Activated CD8-positive, alpha-beta memory T cell treated with anti-CD3 and anti-CD28 coated beads, Interleukin-2, amount 50 U/mL, for 4 hours (primary cell): Measurements from ENCODE around the gene H2AZ2.
A peak's percentile ranks its signal among the peaks of the same experiment; 100 is the strongest.
"Not testable (repeated sequence)": the region's sequence is repeated elsewhere in the genome, so short reads cannot be mapped to it uniquely, and the experiment has no call there.

Experiments used
- DNase-seq: peaks from one replicate; pipeline ENCODE4 v3.0.0-alpha.2; 2020

H2AZ2 gene

GRCh38 chr7:44811093-44811492, 36.8 kb downstream of the H2AZ2 start:
- DNase-seq: no peak

DNA sequence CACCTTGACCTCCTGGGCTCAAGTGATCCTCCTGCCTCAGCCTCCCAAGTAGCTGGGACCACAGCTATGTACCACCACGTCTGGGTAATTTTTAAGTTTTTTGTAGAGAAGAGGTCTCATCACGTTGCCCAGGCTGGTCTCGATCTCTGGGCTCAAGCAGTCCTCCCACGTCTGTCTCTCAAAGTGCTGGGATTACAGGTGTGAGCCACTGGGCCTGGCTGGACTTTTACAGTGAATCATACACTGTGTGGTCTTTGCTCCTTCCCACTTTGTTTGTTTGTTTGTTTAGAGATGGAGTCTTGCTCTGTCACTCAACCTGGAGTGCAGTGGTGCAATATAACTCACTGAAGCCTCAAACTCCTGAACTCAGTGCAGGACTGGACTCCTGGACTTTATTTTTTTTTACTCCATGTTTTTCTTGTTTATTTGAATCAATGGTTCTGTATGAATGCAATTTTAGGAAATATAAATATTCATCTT, 38.9 kb downstream of the H2AZ2 start:
- no peak for DNase-seq

GRCh38 chr7:44805950-44806349, 41.9 kb downstream of the H2AZ2 start:
- no peak for DNase-seq

DNA sequence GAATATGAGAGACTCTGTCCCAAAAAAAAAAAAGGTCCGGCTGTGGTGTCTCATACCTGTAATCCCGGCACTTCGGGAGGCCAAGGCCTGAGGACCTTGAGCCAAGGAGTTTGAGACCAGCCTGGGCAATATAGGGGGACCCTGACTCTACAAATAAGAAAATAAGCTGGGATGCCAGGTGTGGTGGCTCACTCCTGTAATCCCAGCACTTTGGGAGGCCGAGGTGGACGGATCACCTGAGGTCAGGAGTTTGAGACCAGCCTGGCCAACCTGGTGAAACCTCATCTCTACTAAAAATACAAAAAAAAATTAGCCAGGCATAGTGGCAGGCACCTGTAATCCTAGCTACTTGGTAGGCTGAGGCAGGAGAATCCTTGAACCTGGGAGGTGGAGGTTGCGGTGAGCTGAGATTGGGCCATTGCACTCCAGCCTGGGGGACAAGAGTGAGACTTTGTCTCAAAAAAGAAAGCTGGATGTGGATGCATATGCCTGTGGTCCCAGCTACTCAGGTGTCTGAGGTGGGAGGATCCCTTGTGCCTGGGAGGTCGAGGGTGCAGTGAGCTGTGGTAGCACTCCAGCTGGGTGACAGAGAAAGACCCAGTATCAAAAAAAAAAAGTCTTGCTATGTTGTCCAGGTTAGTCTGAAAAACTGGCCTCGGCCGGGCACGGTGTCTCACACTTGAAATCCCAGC, 43.9 kb downstream of the H2AZ2 start:
- DNase-seq: not testable (repeated sequence)

DNA sequence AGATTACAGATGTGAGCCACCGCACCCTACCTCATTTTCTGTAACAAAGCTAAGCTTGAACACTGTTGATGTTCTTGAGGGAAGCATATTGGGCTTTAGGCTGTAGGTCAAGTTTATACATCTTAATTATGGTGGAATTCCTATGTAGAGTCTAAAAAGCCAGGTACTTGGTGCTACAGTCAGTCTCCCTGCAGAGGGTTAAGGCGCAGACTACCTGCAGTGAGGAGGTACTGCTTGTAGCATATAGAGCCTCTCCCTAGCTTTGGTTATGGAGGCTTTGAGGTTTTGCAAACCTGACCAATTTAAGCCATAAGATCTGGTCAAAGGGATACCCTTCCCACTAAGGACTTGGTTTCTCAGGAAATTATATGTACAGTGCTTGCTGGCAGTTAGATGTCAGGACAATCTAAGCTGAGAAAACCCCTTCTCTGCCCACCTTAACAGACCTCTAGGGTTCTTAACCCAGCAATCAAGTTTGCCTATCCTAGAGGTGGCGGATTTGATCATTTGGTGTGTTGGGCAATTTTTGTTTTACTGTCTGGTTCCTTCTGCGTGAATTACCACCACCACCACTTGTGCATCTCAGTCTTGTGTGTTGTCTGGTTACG, 45.4 kb downstream of the H2AZ2 start:
- no peak for DNase-seq

DNA sequence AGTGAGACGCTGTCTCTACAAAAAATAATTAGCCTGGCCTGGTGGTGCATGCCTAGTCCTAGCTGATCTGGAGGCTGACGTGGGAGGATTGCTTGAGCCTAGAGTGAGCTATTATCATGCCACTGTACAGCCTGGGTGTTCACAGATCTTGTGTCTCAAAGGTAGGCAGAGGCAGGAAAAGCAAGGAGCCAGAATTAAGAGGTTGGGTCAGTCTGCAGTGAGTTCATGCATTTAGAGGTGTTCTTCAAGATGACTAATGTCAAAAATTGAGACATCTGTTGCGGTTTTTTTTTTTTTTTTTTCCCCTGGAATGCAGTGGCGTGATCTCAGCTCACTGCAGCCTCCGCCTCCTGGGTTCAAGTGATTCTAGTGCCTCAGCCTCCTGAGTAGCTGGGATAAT, 46.0 kb downstream of the H2AZ2 start:
- DNase-seq: no peak

DNA sequence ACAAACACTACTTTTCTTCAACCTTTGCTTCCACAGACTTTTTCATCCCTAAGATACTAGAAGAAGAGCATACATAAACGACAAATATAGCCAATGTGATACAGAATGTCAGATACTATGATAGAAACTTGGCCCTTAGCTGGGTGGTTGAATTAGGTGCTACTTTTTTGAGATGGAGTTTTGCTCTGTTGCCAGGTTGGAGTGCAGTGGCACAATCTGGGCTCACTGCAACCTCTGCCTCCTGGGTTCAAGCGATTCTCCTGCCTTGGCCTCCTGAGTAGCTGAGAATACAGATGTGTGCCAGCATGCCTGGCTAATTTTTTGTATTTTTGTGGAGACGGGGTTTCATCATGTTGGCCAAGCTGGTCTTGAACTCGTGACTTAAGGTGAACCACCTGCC, 47.9 kb downstream of the H2AZ2 start:
- DNase-seq: no peak

- DNase-seq: no peak
Observed at GRCh38 chr7:44798649-44799305, 49.1 kb downstream of the H2AZ2 start.

DNA sequence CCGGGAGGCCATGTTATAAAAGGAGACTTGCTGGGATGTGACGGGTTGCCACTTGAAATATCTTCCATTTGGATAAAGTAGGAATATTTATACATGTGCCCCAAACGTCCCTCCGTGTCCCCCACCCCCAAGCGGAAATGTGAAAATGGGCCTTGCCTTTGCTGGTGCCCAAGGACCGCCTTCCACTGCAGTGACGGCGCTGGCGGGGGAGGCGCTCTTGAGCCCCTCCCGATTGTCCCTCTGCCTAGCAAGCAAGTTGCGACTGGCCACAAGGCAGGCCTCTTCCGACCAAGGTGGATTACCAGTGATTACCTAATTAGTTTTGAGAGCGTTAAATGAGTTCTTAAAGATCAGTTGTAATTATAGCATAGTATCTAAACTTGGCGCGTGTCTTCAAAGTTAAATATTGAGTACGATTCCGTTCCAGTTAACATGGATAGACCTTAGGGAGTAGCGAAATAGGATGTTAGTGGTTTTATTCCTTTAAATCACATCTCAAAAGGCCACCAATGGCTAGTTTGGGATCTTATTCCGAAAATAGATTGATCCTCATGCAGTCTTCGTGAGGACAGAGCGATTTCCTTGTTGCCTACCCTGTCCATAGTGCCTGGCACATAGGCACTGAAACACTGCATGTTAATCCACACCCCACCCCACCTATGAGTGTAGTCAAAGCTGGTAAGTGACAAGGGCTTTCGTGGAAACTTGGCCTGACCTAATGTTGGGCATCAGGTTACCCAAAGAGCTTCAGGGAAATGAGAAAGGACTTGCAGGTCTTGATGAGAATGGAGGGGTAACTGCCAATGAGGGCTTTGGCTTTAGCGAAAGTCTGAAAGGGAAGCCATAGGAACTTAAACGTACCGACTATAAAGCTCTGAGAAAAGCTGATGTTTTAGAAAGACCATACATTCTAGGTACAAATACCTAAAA, 50.3 kb downstream of the H2AZ2 start:
- DNase-seq: peak; percentile 79

GRCh38 chr7:44796504-44797328, 51.2 kb downstream of the H2AZ2 start, which contains the start of gene PPIA:
TSS of gene PPIA (plus strand) at chr7:44796681. CDS start at chr7:44796725, 44 bp downstream.
- peak; percentile 98 for DNase-seq

- DNase-seq: no peak
Observed at GRCh38 chr7:44796034-44796503, 51.8 kb downstream of the H2AZ2 start.

GRCh38 chr7:44794331-44794730, 53.6 kb downstream of the H2AZ2 start:
- DNase-seq: no peak

DNA sequence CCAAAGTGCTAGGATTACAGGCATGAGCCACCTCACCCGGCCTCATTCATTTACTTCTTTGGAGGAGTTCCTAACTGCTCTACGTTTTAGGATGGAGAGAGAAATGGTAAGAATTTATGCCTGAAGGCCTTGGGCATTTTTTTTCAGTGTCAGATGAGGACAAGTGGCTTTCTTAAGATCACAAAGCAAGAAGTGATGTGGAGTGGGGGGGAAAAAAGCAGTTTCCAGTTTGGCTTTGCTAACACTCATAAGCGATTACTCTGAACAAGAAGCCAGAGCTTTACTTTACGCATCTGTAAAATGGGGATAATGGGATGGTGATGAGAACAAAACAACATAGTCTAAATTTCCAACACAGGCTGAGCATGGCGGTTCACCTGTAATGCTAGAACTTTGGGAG, 54.0 kb downstream of the H2AZ2 start:
- DNase-seq: no peak

GRCh38 chr7:44791278-44792219, 56.3 kb downstream of the H2AZ2 start:
- no peak for DNase-seq

DNA sequence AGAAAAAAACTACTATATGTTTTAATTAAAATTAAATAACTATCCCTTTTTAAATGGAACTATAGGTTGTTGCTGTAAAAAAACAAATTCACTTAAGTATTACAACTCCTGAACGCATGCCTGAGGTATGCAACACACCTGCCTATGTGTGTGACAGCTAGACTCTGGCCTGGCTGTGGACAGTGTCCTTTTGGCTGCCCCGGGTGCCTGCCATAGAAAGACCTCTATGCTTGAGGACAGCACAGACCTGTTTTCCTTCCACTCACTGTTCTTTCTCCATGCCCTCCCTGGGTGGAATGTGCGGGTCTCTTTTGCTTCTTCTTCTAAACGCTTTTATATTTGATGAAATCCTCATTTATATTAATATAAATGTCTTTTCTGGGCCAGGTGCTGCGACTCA, 57.9 kb downstream of the H2AZ2 start:
- no peak for DNase-seq

DNA sequence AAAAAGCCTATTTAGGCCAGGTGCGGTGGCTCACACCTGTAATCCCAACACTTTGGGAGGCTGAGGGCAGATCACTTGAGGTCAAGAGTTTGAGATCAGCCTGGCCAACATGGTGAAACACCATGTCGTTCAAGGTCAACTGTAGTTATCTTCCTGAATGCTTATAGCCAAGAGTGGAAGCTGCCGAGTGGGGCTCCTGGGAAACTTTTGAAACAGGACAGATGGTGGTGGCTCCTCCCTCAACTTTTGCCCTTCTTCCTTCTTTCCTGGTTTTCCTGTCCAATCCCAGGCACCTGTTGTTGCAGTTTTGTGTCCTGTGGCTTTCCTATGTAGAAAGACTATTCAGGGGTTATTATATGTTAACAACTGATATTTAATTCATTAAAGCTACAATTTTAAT, 60.1 kb downstream of the H2AZ2 start:
- no peak for DNase-seq

DNA sequence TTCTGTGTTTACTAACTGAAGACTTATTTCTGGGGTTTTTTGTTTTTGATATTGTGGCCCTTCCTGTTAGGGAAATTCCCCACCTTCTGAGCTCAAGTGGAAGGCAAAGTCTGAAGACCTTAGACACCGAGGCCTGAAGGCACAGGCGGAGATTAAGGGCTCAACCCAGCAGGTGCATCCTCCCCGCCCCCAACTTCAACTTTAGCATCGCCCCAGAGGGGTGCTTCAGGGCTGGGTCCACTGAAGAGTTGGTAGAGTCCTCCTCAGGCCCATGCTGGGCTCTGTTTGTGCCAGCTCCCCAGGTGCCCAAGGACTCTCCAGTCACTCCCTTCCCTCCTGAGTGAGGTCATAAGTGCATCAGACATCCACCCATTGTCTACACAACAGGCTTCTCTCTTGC, 60.8 kb downstream of the H2AZ2 start:
- DNase-seq: no peak

- DNase-seq: not testable (repeated sequence)
Observed at GRCh38 chr7:44785218-44785617, 62.7 kb downstream of the H2AZ2 start.

- no peak for DNase-seq
Observed at GRCh38 chr7:44784364-44784763, 63.5 kb downstream of the H2AZ2 start.

GRCh38 chr7:44783407-44783806, 64.5 kb downstream of the H2AZ2 start:
- no peak for DNase-seq

DNA sequence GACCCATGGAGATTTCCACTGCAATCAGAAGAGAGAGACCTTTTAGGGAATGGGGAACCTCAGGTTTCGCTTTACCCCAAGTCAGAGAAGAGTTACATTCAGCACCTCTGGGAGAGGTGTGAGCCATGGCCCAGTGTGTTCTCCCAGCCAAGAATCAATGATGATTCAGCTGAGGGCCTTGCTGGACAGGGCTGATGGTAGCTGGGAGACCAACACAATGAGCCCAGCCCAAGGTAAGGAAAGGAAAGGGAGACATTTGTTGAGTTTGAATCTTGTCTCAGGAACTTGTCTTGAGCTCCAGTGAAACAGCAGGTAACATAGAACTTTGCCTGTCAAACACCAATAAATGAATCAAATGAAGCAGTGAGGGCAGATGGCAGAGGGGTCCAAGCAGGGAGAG, 65.4 kb downstream of the H2AZ2 start:
- no peak for DNase-seq
